ENCODE data around the gene SSUH2. TPM values are rescaled to one million over a fixed set of nuclear protein-coding genes. Genes with fewer than 3 reads are reported as not detected.

SSUH2 gene
- total RNA-seq, 1 experiment from 2014 or later, result 0.40 TPM

GRCh38 chr3:8640223-8640622, 4.4 kb downstream of the SSUH2 start:
- no peak for DNase-seq (ENCODE audit: low read depth)

DNA sequence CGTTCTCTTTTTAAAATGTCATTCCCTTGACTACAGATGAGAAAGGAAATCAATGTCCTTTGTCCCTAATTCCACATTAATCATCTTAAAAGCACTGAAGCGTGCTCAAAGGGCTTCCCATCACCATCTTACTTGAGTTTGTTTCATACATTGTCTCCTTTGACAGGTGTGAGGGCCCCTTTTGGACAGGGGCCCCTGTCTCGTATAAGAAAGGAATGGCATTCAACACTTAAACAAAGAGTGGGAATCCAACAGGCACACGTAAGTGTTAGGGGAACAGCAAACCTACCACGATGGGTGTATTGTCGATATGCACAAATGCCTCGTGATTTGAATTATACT, 5.0 kb downstream of the SSUH2 start:
- DNase-seq (ENCODE audit: low read depth), result no peak

DNA sequence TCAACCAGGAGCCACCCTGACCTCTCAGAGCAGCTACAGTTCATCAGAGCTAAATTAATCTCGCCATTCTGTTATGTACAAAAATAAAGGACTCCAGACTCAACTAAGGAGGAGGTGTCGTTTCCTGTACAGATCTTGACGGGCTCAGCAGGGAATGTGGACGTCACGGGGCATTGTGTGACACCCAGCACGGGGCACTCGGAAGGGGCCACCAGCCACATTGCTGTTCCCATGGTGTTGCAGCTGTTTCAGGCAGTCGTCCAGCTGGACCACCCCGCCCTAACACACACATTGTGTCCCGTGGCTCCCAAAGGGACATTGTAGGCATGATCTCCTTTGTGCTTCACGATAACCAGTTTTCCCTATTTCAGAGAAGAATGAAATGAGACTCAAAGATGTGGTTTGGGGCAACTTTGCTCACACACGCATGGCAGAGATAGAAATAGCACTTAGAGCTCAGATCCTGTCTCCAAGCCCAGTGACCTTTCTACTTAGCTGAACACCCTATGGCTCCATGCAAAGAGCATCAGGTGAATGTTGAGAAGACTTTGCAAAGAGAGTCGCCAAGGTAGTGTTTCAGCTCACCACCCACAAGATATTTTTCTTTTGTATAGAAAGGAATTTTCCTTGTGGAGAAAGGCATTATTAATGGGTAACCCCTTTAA, 5.5 kb downstream of the SSUH2 start:
- no peak for DNase-seq (ENCODE audit: low read depth)

GRCh38 chr3:8637348-8637747, 7.2 kb downstream of the SSUH2 start:
- DNase-seq (ENCODE audit: low read depth), result no peak

GRCh38 chr3:8635631-8636030, 9.0 kb downstream of the SSUH2 start:
- DNase-seq (ENCODE audit: low read depth), result no peak

- DNase-seq (ENCODE audit: low read depth), result no peak
These were observed 9.5 kb downstream of the SSUH2 start for GRCh38 chr3:8635125-8635524.

GRCh38 chr3:8632402-8633237, 12.0 kb downstream of the SSUH2 start:
- DNase-seq (ENCODE audit: low read depth), result no peak

DNA sequence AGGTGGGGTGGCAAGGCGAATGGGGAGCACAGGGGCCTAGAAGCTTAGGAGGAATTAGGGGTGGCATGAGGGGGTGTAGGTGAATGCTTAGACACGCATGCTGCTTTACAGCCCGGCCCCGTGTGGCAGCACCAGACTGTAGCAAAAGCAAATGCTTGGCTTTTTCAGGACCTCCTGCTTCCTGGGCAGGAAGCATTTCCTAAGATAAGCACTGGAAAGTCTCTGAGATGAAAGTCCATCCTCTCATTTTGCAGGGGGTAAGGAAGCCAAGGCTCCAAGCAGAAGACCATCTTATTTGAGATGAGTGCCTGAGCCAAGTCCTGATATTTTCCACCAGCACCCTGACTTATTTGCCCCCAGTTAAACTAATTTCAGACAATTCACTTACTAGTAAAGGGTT, 12.9 kb downstream of the SSUH2 start:
- no peak for DNase-seq (ENCODE audit: low read depth)

DNA sequence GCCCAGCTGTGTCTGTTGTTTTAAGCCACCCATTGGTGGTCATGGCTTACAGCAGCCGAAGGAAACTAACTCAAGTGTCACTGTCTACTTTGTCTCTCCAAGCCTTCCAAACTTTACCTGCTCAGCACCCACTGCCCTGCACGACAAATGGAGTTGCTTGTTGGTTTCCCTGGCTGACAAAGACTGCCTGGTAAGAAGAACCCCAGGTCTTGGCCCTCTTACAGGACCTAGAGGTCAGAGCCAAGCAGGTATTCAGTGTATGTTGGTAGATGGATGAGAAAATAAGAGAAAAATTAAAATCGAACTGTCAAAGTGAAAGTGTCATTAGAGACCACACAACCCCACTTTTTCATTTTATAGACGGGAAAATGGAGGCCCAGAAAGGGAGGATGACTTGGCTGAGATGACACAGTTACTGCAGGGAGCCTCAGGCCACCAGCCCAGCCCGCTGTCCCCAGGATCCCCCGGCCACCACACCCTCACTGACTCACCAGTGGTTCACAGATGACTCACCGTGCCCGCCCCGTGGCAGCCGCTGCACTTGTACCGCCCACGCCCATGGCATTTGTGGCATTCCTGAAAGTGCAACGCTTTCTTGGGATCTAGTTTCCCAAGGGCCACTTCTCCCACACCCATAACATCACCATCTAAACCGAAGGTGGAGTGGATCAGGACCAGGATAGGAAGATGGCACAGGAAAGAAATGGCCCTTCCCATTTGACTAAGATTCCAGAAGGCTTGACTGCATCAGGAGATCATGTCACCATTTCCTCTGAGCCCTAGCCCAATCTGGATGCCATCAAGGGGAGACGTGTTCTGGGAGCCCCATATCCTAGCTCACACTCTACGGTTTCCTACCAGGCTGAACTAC, 15.2 kb downstream of the SSUH2 start:
- peak; percentile 95 for DNase-seq (ENCODE audit: low read depth)

DNA sequence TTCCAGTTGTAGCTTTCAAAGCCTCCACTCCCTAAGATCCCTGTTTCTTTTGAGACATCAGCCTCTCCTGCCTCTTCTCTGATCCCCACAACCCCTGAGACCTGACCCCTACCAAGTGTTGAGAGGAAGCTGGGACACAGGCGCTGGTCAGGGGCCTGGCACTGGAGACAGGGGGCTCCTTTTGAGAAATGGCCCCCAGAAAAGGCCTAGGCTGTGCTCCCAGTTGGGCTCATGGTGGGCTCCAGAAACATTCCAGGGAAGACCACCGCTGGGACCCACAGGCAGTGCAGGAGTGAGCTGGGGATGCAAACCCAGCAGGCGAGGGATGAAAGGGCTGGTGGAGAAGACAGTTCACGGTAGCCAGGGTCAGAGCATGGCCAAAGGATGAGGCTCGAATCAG, 16.6 kb downstream of the SSUH2 start:
- no peak for DNase-seq (ENCODE audit: low read depth)

- no peak for DNase-seq (ENCODE audit: low read depth)
These were observed 17.2 kb downstream of the SSUH2 start for GRCh38 chr3:8627201-8627940.

DNA sequence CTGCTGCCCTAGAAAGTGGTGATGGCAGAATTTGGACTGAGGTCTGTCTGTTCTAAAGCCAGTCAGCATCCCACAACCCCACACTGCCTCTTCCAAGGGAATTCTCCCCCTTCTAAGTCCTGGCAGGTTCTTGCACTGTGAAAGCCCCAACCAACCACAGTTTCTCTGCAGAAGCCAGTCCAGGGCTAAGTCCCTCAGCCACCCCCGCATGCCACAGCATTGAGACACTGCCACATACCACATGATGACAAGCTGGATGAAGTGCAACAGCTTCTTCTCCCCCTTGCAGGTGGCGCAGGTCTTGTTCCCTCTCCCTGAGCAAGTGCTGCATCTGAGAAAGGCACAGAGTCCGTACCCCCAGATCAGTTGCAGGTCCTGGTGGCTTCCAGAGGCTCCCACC, 18.6 kb downstream of the SSUH2 start:
- DNase-seq (ENCODE audit: low read depth), result peak; percentile 33

- no peak for DNase-seq (ENCODE audit: low read depth)
These were observed 20.0 kb downstream of the SSUH2 start for GRCh38 chr3:8624612-8625011.

GRCh38 chr3:8623741-8624140, 20.9 kb downstream of the SSUH2 start:
- DNase-seq (ENCODE audit: low read depth), result no peak

DNA sequence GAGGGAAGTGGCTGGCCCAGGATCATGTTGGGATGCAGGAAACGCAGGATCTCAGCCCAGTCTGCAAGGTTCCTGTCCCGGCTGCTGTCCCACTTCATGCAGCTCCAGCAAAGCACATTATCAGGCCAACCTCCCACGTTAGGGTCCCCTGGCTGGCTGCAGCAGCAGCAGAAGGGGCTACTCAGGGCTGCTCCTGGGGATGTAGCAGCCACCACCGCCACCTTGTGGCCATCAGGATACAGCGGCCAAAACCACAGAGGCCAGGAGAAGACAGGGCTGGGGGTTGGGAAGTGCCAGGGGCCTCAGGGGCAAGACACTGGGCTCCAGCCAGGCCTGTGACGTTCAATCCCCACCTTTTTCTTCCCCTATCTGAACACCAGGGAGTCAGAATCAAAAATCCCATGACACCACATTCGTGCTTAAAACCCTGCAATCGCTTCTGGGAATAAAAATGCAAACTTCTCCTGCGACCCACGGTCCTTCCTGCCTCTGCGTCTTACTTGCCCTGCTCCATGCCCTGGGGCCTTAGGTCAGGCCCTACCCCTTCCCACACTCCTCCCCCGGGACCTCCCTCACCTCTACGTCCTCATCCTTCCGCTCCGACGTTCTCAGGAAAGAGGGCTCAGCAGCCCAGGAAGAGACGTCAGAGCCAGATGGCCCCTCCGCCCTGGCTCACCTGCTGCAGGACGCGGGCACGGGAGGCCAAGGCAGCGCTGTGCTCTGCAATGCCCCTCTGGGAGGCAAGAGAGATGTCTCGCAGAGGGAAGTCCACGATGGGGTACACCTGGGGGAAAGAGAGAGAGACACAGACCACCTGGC, 21.5 kb downstream of the SSUH2 start:
- peak; percentile 67 for DNase-seq (ENCODE audit: low read depth)

DNA sequence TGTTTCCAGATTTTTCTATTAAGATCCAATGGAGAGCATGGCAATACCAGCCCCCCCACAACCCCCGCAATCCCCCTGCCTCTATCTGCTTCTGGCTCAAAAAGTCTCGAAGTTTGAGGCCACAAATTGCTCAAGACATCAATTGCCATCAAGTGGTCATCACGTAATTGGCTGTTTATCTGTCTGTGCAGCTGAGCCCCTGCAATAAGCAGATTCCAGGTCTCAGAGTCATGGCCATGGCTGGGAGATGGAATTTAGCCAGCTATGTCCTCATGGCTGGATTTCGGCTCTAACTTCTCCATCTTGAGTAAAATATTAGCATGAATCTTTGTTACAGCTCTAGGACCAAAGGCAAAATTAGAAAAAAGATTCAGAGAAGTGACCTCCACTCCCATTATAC, 22.7 kb downstream of the SSUH2 start:
- DNase-seq (ENCODE audit: low read depth), result peak; percentile 34

GRCh38 chr3:8621141-8621540, 23.5 kb downstream of the SSUH2 start:
- DNase-seq (ENCODE audit: low read depth), result no peak

DNA sequence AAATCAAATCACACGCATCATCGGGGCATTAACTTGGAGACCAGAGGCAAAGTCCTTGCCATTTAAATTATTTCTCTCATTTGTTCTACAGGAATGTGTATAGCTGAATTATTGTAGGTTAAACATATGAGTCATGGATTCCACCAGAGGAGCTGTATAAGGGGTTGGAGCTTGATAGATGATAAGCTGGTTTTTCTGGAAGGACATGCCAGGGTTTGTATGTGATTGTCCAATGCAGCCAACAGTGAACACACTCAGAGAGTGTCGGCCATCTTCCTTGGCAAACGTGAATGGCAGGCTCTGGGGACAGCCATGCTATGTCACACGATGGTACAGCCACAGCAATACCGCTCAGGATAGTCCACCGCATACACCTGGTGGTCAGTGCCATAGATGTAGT, 25.1 kb downstream of the SSUH2 start:
- DNase-seq (ENCODE audit: low read depth), result no peak

GRCh38 chr3:8618950-8619349, 25.6 kb downstream of the SSUH2 start:
- DNase-seq (ENCODE audit: low read depth), result no peak

GRCh38 chr3:8617921-8618320, 26.7 kb downstream of the SSUH2 start:
- no peak for DNase-seq (ENCODE audit: low read depth)

DNA sequence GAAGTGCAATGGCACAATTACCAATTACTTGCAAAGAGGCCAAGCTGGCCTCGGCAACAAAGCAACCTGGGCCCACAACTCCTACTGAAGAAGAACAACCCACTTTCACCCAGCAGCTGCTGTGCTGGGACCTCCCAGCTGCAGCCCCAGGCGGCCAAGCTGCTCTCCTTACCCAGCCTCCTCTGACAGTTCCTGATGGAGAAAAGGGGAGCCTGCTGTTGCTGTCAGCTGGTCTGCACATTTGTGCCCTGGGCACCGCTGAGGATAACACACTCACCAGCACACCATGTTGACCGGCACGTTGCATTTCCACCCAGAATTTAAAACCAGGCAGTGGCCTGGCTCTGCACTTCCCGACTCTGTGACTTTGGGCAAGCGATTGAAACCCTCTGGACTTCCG, 33.6 kb downstream of the SSUH2 start:
- no peak for DNase-seq (ENCODE audit: low read depth)
